GM10248 (cell line): ENCODE measurements around the gene HES1.

Experiments
- CTCF ChIA-PET: fragments of 300-600 bp; sonication (Branson Sonifier 250); formaldehyde crosslinking; extraction: SDS; loops from one replicate; lab custom pipeline; 2021; ENCODE audit warnings: antibody characterized with exemption; lab: Yijun Ruan, JAX
- POLR2A ChIA-PET: fragments of 350-650 bp; sonication (Branson Sonifier 250); formaldehyde crosslinking; extraction: SDS; loops from one replicate; lab custom pipeline; 2020; ENCODE audit warnings: antibody characterized with exemption; lab: Yijun Ruan, JAX
- DNase-seq: peaks from one replicate; pipeline ENCODE4 v3.0.0; 2012; ENCODE audit errors: extremely low spot score
- CTCF ChIP-seq: IDR thresholded peaks from 2 replicates; pipeline ENCODE4 v1.5.1; 2012; ENCODE audit warnings: mild to moderate bottlenecking, low read depth; ENCODE audit errors: extremely low read depth, missing control alignments, control extremely low read depth

Gene HES1

GRCh38 chr3:194178128-194178527, 42.2 kb downstream of the HES1 start:
- POLR2A ChIA-PET = no interaction called here

GRCh38 chr3:194178669-194179068, 42.7 kb downstream of the HES1 start:
- no peak for TF ChIP-seq CTCF
- ChIA-PET POLR2A (no interaction called here), CTCF (no interaction called here)
- no peak for DNase-seq

More at GRCh38 chr3:194178128-194178527, 42.2 kb downstream of the HES1 start:
- CTCF ChIA-PET = no interaction called here
- no peak for TF ChIP-seq CTCF
- DNase-seq = no peak

GRCh38 chr3:194180570-194180969, 44.6 kb downstream of the HES1 start:
- ChIA-PET POLR2A (no interaction called here), CTCF (interaction anchor here (1.4 kb wide), 1 partner anchor 19 kb away, joined by 3 read pairs; no protein-coding TSS in a partner anchor)
- no peak for DNase-seq
- TF ChIP-seq CTCF = no peak

GRCh38 chr3:194181612-194182529, 45.9 kb downstream of the HES1 start:
- DNase-seq = no peak
- ChIA-PET POLR2A (no interaction called here), CTCF (interaction anchor here (2.7 kb wide), 1 partner anchor 14 kb away, joined by 7 read pairs; no protein-coding TSS in a partner anchor)
- no peak for TF ChIP-seq CTCF

- no peak for TF ChIP-seq CTCF
- ChIA-PET CTCF (interaction anchor here (2.7 kb wide), 1 partner anchor 16 kb away, joined by 7 read pairs; no protein-coding TSS in a partner anchor), POLR2A (no interaction called here)
- no peak for DNase-seq
These were observed 47.3 kb downstream of the HES1 start for GRCh38 chr3:194183271-194183670.

- DNase-seq = no peak
- ChIA-PET POLR2A (no interaction called here), CTCF (interaction anchor here (0.8 to 2.7 kb wide), 3 partner anchors 17 to 32 kb away, joined by 3 to 7 read pairs (median 3); no protein-coding TSS in a partner anchor)
- TF ChIP-seq CTCF = no peak
These were observed 48.4 kb downstream of the HES1 start for GRCh38 chr3:194184265-194184751.
